H1 (cell line): ENCODE measurements around the gene HAUS2. TPM values are rescaled to one million over a fixed set of nuclear protein-coding genes. Genes with fewer than 3 reads are reported as not detected.

Source experiments
- CBX5 ChIP-seq: fragments of 300-800, 300-1000 bp; sonication (generic); IDR thresholded peaks from 2 replicates; pipeline ENCODE4 v1.7.1; 2016; ENCODE audit warnings: antibody characterized with exemption, low read length, low read depth
- HDAC6 ChIP-seq: IDR thresholded peaks from one replicate; pipeline ENCODE4 v1.7.1; 2012; ENCODE audit warnings: low read depth, mild to moderate bottlenecking, inconsistent platforms, low read length, moderate library complexity
- MAFK ChIP-seq: IDR thresholded peaks from 2 replicates; pipeline ENCODE4 v1.6.1; 2012; ENCODE audit warnings: low read depth, mild to moderate bottlenecking, improper control_type of control experiment, low read length
- POU5F1 ChIP-seq: IDR thresholded peaks from 2 replicates; pipeline ENCODE4 v1.6.1; 2011; ENCODE audit warnings: low read depth, mild to moderate bottlenecking, low read length, moderate library complexity
- SIRT6 ChIP-seq: IDR thresholded peaks from one replicate; pipeline ENCODE4 v1.7.1; 2012; ENCODE audit warnings: low read length, inconsistent platforms
- SP1 ChIP-seq: IDR thresholded peaks from 2 replicates; pipeline ENCODE4 v1.6.1; 2011; ENCODE audit warnings: low read depth, low read length
- TEAD4 ChIP-seq: IDR thresholded peaks from 2 replicates; pipeline ENCODE4 v1.6.1; 2012; ENCODE audit warnings: low read depth, low read length, inconsistent platforms, mixed read lengths
- polyA plus RNA-seq, 7 experiments: library from polyadenylated mRNA; depleted of rRNA in 3 of 7; stranded (reverse) in 5 of 7; unstranded in 2 of 7; fragments of >200 nt in 5 of 7; fragments of 200-250 nt in 2 of 7; gene quantifications; 1 replicate in 5 of 7; 2 replicates in 1 of 7; 4 replicates in 1 of 7; pipeline versions ENCODE4 v1.2.1 to v1.2.3, GENCODE V29; 2011 to 2013; ENCODE audit warnings: missing spikeins in 2 of 7, mixed read lengths in 2 of 7
- total RNA-seq: library from RNA; stranded (reverse); fragmentation: NEBNext Ultra II Directional; extraction: Animal tissue kit (Norgen Biotek cat#: 25700); gene quantifications from 2 replicates; pipeline ENCODE4 v1.2.1, GENCODE V29; 2021
- TF ChIP-seq, protein P1 (sequence below): fragments of 300-600 bp; sonication (generic); IDR thresholded peaks from 2 replicates; pipeline ENCODE4 v1.7.1; 2012; ENCODE audit warnings: low read length, moderate library complexity, mild to moderate bottlenecking, inconsistent platforms; ENCODE audit not compliant: insufficient replicate concordance
- TF ChIP-seq, protein P2 (sequence below): IDR thresholded peaks from 2 replicates; pipeline ENCODE4 v1.6.1; 2011; ENCODE audit warnings: low read length, improper control_type of control experiment

The HAUS2 gene
- total and polyA plus RNA-seq, 2 of the 8 experiments (the other 6 are each of a cell fraction or from before 2014, with no cell fraction given), result 12.1 to 33.5 TPM

DNA sequence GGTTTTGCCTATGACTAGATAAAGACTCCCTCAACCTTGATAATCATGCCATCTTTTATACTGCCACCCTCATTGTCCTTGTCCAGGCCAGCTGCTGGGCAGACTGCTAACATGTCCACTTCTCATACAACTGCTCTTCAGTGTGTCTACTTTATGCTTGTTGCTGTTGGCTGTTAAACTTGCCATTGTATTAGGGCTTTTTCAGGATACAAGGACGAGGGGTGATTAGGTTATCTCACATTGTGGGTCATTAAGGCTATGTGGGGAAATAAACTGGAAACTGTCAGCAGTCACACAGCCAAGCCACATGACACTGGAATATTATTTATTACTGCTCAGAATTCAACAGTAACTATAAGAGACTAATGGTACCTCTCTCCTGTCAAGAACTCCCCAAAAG, 62.9 kb downstream of the HAUS2 start (continued):
- TF ChIP-seq, protein P1, sequence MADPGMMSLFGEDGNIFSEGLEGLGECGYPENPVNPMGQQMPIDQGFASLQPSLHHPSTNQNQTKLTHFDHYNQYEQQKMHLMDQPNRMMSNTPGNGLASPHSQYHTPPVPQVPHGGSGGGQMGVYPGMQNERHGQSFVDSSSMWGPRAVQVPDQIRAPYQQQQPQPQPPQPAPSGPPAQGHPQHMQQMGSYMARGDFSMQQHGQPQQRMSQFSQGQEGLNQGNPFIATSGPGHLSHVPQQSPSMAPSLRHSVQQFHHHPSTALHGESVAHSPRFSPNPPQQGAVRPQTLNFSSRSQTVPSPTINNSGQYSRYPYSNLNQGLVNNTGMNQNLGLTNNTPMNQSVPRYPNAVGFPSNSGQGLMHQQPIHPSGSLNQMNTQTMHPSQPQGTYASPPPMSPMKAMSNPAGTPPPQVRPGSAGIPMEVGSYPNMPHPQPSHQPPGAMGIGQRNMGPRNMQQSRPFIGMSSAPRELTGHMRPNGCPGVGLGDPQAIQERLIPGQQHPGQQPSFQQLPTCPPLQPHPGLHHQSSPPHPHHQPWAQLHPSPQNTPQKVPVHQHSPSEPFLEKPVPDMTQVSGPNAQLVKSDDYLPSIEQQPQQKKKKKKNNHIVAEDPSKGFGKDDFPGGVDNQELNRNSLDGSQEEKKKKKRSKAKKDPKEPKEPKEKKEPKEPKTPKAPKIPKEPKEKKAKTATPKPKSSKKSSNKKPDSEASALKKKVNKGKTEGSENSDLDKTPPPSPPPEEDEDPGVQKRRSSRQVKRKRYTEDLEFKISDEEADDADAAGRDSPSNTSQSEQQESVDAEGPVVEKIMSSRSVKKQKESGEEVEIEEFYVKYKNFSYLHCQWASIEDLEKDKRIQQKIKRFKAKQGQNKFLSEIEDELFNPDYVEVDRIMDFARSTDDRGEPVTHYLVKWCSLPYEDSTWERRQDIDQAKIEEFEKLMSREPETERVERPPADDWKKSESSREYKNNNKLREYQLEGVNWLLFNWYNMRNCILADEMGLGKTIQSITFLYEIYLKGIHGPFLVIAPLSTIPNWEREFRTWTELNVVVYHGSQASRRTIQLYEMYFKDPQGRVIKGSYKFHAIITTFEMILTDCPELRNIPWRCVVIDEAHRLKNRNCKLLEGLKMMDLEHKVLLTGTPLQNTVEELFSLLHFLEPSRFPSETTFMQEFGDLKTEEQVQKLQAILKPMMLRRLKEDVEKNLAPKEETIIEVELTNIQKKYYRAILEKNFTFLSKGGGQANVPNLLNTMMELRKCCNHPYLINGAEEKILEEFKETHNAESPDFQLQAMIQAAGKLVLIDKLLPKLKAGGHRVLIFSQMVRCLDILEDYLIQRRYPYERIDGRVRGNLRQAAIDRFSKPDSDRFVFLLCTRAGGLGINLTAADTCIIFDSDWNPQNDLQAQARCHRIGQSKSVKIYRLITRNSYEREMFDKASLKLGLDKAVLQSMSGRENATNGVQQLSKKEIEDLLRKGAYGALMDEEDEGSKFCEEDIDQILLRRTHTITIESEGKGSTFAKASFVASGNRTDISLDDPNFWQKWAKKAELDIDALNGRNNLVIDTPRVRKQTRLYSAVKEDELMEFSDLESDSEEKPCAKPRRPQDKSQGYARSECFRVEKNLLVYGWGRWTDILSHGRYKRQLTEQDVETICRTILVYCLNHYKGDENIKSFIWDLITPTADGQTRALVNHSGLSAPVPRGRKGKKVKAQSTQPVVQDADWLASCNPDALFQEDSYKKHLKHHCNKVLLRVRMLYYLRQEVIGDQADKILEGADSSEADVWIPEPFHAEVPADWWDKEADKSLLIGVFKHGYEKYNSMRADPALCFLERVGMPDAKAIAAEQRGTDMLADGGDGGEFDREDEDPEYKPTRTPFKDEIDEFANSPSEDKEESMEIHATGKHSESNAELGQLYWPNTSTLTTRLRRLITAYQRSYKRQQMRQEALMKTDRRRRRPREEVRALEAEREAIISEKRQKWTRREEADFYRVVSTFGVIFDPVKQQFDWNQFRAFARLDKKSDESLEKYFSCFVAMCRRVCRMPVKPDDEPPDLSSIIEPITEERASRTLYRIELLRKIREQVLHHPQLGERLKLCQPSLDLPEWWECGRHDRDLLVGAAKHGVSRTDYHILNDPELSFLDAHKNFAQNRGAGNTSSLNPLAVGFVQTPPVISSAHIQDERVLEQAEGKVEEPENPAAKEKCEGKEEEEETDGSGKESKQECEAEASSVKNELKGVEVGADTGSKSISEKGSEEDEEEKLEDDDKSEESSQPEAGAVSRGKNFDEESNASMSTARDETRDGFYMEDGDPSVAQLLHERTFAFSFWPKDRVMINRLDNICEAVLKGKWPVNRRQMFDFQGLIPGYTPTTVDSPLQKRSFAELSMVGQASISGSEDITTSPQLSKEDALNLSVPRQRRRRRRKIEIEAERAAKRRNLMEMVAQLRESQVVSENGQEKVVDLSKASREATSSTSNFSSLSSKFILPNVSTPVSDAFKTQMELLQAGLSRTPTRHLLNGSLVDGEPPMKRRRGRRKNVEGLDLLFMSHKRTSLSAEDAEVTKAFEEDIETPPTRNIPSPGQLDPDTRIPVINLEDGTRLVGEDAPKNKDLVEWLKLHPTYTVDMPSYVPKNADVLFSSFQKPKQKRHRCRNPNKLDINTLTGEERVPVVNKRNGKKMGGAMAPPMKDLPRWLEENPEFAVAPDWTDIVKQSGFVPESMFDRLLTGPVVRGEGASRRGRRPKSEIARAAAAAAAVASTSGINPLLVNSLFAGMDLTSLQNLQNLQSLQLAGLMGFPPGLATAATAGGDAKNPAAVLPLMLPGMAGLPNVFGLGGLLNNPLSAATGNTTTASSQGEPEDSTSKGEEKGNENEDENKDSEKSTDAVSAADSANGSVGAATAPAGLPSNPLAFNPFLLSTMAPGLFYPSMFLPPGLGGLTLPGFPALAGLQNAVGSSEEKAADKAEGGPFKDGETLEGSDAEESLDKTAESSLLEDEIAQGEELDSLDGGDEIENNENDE, result no peak
- TF ChIP-seq POU5F1 (no peak), TEAD4 (no peak), SP1 (no peak), SIRT6 (no peak), CBX5 (no peak), MAFK (no peak), HDAC6 (no peak)
- TF ChIP-seq, protein P2, sequence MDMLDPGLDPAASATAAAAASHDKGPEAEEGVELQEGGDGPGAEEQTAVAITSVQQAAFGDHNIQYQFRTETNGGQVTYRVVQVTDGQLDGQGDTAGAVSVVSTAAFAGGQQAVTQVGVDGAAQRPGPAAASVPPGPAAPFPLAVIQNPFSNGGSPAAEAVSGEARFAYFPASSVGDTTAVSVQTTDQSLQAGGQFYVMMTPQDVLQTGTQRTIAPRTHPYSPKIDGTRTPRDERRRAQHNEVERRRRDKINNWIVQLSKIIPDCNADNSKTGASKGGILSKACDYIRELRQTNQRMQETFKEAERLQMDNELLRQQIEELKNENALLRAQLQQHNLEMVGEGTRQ, result no peak
- TF ChIP-seq, all 59 proteins: peak for 0
